ENCODE measurements around the gene MLH1.
"Not testable (repeated sequence)": the region's sequence is repeated elsewhere in the genome, so short reads cannot be mapped to it uniquely, and the experiment has no call there.

The MLH1 gene

GRCh38 chr3:37039161-37039846 is 46.0 kb downstream of the MLH1 start:
- no peak for DNase-seq

- DNase-seq, result no peak
Measured at GRCh38 chr3:37040231-37040630, 46.9 kb downstream of the MLH1 start.

DNA sequence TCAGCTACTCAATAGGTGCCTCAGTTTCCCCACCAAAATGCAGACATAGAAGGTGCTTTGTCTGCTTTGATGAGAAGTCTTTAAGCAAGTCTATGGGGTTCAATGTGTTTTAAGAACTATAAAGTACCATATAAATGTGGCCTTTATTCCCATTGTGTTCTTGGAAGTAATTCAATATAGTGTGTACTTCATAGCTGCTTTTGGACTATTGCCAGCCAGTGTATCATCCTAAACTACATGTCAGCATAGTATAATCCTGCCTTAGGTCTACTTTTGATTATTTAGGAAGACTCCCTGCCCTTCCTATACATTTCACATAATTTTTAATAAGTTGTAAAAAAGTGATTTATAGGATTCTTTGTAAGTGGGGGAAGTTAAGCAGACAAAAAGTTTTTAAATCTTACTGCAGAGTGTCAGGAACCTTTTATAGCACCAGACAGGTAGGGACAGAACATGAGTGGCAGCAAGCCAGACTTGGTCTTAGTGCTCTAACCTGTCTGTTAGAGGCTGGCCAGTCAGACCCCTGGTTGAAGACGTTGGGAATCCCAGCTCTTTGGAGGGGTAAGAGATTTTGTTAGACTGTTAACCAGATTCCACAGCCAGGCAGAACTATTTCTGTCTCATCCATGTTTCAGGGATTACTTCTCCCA is 48.4 kb downstream of the MLH1 start:
- no peak for DNase-seq

- not testable (repeated sequence) for DNase-seq
Measured at GRCh38 chr3:37042712-37043111, 49.4 kb downstream of the MLH1 start.

DNA sequence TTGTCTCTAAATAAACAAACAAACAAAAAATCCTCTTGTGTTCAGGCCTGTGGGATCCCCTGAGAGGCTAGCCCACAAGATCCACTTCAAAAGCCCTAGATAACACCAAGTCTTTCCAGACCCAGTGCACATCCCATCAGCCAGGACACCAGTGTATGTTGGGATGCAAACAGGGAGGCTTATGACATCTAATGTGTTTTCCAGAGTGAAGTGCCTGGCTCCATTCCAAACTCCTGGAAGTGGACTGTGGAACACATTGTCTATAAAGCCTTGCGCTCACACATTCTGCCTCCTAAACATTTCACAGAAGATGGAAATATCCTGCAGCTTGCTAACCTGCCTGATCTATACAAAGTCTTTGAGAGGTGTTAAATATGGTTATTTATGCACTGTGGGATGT is 57.0 kb downstream of the MLH1 start:
- no peak for DNase-seq

DNA sequence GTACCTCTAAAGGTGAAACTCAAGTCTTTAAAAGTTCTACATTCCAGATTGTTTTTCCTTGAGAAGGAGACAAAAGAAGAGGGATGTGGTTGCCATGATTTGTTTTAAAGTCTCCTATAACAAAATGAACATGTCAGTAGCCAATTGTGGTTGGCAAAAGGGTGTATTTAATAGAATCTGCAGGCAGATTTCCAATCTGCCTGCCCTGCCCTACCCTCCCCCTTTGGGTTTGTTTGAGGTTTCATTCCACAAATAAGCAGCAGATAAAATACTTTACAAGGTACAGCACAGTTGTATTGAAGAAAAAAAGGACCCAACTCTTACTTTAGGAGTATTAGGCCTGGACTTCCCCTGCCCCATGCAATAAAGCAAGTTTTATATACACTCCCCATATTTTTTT is 59.5 kb downstream of the MLH1 start:
- no peak for DNase-seq

DNA sequence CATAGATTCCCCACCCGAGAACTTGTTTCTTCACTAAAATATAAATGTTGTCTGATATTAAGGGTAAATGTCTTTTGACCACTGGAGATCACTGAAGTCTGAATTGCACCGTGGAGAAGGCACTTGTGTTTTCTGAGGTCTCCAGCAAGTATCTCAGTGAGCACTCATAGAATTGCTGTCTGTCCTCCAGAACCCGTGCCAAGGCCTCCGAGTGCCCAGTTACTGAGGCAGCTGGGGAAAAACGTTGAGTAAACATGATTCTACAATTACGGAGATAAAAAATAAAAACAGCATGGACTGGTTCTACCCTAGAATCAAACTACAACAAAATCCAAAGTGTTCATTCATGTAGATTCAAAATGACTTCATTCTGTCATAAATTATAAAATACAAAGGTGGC is 60.0 kb downstream of the MLH1 start:
- DNase-seq, result no peak

- no peak for DNase-seq
Measured at GRCh38 chr3:37053753-37054152, 60.4 kb downstream of the MLH1 start.

DNA sequence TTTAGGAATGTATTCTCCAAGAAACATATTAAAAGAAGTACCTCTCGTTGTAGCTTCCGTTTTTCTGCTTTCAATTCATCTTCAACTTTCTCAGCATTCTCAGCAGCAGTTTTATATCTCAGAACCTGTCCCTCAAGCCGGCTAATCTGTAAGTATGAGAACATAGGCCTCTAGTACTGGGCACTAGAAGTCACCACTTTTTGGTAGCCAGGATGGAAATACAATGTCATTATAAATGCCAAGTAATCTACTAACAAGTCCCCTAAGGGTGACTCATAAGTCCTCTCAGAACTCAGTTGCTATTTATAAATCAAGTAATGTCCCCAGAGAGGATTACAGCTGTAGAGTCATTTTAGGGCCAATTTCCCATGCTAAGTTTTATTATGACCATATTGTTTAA is 61.1 kb downstream of the MLH1 start:
- no peak for DNase-seq

DNA sequence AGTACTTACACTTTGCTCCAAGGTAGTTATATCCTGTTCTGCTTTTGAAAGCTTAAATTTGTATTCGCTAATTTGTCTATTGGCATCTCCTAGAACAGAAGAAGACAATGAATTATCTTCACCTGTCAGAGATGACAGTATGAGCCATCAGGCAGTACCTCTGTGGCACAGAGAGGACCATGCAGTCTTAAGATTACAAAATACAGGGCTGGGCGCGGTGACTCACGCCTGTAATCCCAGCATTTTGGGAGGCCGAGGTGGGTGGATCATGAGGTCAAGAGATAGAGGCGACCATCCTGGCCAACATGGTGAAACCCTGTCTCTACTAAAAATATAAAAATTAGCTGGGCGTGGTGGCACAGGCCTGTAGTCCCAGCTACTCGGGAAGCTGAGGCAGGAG is 61.8 kb downstream of the MLH1 start:
- not testable (repeated sequence) for DNase-seq

- DNase-seq, result no peak
Measured at GRCh38 chr3:37056826-37057225, 63.5 kb downstream of the MLH1 start.

- DNase-seq, result no peak
Measured at GRCh38 chr3:37058117-37058516, 64.8 kb downstream of the MLH1 start.

GRCh38 chr3:37064747-37065146 is 71.4 kb downstream of the MLH1 start:
- no peak for DNase-seq

DNA sequence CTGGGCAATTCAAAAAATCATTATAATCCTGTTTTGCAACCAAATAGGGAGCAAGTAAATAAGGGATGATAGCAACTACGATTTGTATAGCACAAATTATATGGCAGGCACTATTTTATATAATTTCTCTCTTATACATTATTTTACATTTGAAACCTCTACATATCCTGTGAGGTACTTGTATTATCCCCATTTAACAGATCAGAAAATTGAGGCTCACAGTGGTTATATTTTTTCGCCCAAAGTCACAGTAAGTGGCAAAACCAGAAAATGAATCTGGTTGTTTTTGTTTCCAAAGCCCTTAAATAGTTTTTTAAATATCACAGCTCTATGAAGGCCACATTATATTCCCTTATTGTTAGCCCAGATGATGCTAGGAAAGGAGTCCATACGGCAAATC is 74.3 kb downstream of the MLH1 start:
- DNase-seq, result no peak

- DNase-seq, result no peak
Measured at GRCh38 chr3:37068031-37068430, 74.7 kb downstream of the MLH1 start.

DNA sequence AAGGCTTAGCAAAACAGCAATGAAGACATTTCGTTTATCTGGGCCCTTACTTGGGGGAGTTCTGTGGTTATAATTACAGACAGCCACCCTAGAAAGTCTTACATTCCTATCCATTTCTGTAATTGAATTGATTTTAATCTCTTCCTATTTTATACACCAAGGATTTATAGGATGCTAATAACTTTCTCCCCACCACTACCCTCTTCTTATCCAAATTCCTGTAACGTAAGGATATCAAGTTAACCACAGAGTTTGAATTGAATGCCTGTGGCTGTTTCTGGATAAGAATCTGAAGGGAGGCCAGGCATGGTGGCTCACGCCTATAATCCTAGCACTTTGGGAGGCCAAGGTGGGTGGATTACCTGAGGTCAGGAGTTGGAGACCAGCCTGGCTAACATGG is 78.6 kb downstream of the MLH1 start:
- DNase-seq, result no peak

GRCh38 chr3:37072892-37073291 is 79.6 kb downstream of the MLH1 start:
- no peak for DNase-seq

GRCh38 chr3:37074178-37074577 is 80.9 kb downstream of the MLH1 start:
- DNase-seq, result no peak

- DNase-seq, result no peak
Measured at GRCh38 chr3:37075955-37076354, 82.6 kb downstream of the MLH1 start.

DNA sequence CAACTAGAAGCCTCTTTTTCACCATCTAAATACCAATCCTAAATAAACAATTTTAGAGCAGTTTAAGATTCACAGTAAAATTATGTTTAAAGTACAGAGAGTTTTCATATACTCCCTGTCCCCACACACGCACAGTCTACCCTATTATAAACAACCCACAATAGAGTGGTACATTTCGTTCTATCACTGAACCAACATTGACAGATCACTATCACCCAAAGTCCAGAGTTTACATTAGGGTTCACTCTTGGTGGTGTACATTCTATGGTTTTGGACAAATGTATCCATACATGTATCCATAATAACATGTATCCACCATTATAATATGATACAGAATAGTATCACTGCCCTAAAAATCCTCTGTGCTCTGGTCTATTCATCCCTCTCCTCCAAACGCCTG is 89.0 kb downstream of the MLH1 start:
- no peak for DNase-seq

- no peak for DNase-seq
Measured at GRCh38 chr3:37086918-37087317, 93.6 kb downstream of the MLH1 start.

DNA sequence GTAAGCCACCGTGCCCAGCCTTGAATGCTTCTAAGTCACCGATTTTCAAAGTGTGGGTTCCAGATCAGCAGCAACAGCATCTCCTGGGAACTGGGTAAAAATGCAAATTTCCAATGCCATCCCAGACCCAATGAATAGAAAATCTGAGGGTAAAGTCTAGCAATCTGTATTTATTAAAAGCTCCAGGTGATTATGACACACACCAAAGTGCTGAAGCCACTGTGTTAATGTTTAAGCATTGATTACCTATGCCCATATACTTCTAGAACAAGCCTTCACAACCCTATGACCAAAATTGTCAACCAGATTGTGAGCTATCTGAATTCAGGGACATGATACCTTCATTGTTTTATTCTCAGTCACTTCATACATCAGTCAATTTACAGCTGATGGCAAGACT is 94.6 kb downstream of the MLH1 start:
- no peak for DNase-seq

- DNase-seq, result no peak
Measured at GRCh38 chr3:37092484-37092883, 99.2 kb downstream of the MLH1 start.

DNA sequence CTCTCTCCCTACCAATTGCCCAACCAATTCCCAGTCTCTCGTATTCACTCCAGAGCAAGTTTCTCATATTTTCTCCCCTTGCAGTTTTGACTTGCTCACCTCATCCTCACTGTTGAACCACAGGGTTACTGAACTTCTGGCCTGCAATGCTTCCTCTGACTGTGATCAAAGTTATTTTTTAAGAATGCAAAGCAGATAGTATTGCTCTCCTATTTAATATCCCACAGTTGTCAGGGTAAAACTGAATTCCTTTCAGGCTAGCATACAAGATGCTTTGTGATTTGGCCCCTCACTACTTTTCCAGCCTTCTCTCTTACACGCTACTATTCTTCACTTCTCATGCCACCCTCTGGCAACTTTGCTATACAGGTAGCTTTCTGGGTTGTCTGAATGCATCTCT is 100.2 kb downstream of the MLH1 start:
- DNase-seq, result no peak

GRCh38 chr3:37094636-37095035 is 101.3 kb downstream of the MLH1 start:
- DNase-seq, result no peak
